ENCODE results near the gene RASL11A. TPM values are rescaled to one million over a fixed set of nuclear protein-coding genes. Genes with fewer than 3 reads are reported as not detected.

Gene RASL11A
- polyA plus RNA-seq, 2 of the 4 experiments (the other 2 are of a cell fraction), result 2.1 to 4.7 TPM

DNA sequence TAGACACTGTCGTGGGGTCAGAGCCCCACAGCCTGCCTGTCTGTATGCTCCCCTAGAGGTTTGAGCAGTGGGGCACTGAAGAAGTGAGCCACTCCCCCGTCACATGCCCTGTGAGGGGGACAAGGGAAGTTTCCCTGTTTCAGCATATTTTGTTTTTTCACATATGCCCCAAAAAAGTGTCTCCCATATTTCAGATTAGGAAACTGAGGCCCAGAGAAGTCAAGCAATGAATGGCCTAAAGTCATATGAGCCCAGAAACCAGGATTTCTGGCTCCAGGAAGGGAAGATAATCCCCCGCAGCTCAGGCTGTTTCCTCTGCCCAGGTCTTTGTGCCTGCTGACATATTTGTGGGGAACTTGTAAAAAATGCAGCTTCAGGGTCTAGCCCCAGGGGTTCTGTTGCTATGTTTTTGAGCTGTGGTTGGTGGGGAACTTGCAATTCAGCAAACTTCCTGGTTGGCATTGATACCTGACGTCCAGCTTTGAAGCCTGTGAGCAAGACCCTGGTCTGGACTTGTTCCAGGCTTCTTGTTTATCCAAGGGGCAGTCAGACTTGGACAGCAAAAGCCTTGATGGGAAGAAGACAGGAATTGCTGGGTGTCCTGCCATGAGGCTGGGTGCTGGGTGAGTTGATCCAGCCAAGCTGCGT lies 9.5 kb downstream of the RASL11A start (continued):
- TF ChIP-seq, protein P1, sequence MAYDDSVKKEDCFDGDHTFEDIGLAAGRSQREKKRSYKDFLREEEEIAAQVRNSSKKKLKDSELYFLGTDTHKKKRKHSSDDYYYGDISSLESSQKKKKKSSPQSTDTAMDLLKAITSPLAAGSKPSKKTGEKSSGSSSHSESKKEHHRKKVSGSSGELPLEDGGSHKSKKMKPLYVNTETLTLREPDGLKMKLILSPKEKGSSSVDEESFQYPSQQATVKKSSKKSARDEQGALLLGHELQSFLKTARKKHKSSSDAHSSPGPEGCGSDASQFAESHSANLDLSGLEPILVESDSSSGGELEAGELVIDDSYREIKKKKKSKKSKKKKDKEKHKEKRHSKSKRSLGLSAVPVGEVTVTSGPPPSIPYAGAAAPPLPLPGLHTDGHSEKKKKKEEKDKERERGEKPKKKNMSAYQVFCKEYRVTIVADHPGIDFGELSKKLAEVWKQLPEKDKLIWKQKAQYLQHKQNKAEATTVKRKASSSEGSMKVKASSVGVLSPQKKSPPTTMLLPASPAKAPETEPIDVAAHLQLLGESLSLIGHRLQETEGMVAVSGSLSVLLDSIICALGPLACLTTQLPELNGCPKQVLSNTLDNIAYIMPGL (CRISPR knock-in tag; IDR thresholded peaks at IDR 0.05; ENCODE audit: borderline replicate concordance), result no peak
- TF ChIP-seq CHD4 (IDR thresholded peaks at IDR 0.05; ENCODE audit: borderline replicate concordance) (no peak), ZNF302 (CRISPR knock-in tag; IDR thresholded peaks at IDR 0.05) (no peak), EHF (CRISPR knock-in tag; IDR thresholded peaks at IDR 0.05) (no peak), NFE2L2 (conservative IDR thresholded peaks at IDR 0.05; ENCODE audit: low read length) (no peak)

DNA sequence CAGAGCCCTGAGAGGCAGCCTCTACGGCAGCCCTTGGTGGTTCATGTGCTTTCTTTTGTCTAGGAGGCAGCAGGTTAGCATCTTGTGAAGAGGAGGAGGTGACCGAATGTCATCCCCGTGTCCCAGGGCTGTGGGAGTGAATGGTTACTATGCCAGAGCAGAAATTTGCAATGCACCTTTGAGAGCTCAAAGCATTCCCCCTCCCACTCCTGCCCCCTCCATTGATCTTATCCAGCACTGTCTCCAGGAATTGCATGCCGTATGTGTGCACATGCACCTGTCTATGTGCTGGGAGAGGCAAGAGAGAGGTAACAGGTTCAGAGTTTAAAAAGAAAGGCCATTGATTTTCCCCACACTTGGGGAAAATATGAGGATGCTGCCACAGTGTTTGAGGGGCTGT lies 10.2 kb downstream of the RASL11A start:
- WGBS (ENCODE audit: missing lambda C conversion rate), result 71% methylated on average over 3 of the region's 4 CpGs
- ChIA-PET CTCF (interaction anchor here (0.6 to 5.9 kb wide), 4 partner anchors 9 to 295 kb away, joined by 3 to 34 read pairs (median 10); partner anchors contain the start of gene RASL11A), POLR2A (interaction anchor here (1.5 kb wide), 1 partner anchor 10 kb away, joined by 4 read pairs; the partner anchor contains the start of gene RASL11A)
- Histone ChIP-seq H3K9me3 (no peaks in the 10 kb centered on the region), H3K4me2 (no peak overlapping the region), H3K27ac (no peak overlapping the region), H3K4me3 (no peak overlapping the region), H3K4me1 (no peaks in the 10 kb centered on the region)
- DNase-seq (ENCODE audit: low read depth in 1 of 2, low spot score in 1 of 2), result no peak
- no peak for FAIRE-seq
- no peak for ATAC-seq
- no peak for TF ChIP-seq CHD4 (IDR thresholded peaks at IDR 0.05; ENCODE audit: borderline replicate concordance)
- no peak for TF ChIP-seq ZSCAN20 (CRISPR knock-in tag; IDR thresholded peaks at IDR 0.05)
- TF ChIP-seq SMC3 (IDR thresholded peaks at IDR 0.05), result no peak
- no peak for TF ChIP-seq NFE2L2 (conservative IDR thresholded peaks at IDR 0.05; ENCODE audit: low read length)
- TF ChIP-seq, protein P2, sequence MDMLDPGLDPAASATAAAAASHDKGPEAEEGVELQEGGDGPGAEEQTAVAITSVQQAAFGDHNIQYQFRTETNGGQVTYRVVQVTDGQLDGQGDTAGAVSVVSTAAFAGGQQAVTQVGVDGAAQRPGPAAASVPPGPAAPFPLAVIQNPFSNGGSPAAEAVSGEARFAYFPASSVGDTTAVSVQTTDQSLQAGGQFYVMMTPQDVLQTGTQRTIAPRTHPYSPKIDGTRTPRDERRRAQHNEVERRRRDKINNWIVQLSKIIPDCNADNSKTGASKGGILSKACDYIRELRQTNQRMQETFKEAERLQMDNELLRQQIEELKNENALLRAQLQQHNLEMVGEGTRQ (IDR thresholded peaks at IDR 0.05), result no peak
- no peak for TF ChIP-seq ZNF302 (CRISPR knock-in tag; IDR thresholded peaks at IDR 0.05)

DNA sequence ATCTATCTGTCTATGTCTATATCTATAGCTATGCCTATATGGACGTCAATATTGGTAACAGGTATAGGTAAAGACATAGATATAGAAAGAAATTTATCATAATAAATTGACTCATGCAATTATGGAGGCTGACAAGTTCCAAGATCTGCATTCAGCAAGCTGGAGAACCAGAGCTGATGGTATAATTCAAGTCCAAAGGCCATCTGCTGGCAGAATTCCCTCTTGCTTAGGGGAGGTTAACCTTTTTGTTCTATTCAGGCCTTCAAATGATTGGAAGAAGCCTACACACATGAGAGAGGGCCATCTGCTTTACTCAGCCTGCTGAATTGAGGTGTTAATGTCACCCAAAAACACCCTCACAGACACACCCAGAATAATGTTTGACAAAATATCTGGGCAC lies 10.8 kb downstream of the RASL11A start:
- DNase-seq (ENCODE audit: low read depth in 1 of 2, low spot score in 1 of 2) (no peak), ATAC-seq (0 out of 6 replicates have a peak, but pooled peaks of 1 of the 2 experiments have one; percentile 27), FAIRE-seq (no peak)
- Histone ChIP-seq H3K9me3 (no peaks in the 10 kb centered on the region), H3K27ac (no peak overlapping the region), H3K4me3 (no peak overlapping the region), H3K4me1 (no peaks in the 10 kb centered on the region), H3K4me2 (no peak overlapping the region)
- TF ChIP-seq JUNB (IDR thresholded peaks at IDR 0.05), result no peak
- no peak for TF ChIP-seq KDM5A (IDR thresholded peaks at IDR 0.05)
- TF ChIP-seq CHD2 (IDR thresholded peaks at IDR 0.05; ENCODE audit: low read length, partially characterized antibody), result no peak
- TF ChIP-seq FOSL2 (IDR thresholded peaks at IDR 0.05), result no peak
- TF ChIP-seq FOSL2 (CRISPR knock-in tag; IDR thresholded peaks at IDR 0.05), result no peak
- TF ChIP-seq EHMT2 (IDR thresholded peaks at IDR 0.05; ENCODE audit: low read depth), result no peak
- TF ChIP-seq, protein P3, sequence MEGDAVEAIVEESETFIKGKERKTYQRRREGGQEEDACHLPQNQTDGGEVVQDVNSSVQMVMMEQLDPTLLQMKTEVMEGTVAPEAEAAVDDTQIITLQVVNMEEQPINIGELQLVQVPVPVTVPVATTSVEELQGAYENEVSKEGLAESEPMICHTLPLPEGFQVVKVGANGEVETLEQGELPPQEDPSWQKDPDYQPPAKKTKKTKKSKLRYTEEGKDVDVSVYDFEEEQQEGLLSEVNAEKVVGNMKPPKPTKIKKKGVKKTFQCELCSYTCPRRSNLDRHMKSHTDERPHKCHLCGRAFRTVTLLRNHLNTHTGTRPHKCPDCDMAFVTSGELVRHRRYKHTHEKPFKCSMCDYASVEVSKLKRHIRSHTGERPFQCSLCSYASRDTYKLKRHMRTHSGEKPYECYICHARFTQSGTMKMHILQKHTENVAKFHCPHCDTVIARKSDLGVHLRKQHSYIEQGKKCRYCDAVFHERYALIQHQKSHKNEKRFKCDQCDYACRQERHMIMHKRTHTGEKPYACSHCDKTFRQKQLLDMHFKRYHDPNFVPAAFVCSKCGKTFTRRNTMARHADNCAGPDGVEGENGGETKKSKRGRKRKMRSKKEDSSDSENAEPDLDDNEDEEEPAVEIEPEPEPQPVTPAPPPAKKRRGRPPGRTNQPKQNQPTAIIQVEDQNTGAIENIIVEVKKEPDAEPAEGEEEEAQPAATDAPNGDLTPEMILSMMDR (IDR thresholded peaks at IDR 0.05), result no peak
- no peak for TF ChIP-seq SREBF2 (IDR thresholded peaks at IDR 0.05)
- TF ChIP-seq RARB (CRISPR knock-in tag; IDR thresholded peaks at IDR 0.05), result no peak
- TF ChIP-seq POLR2AphosphoS2 (conservative IDR thresholded peaks at IDR 0.05; ENCODE audit: low read length), result no peak
- TF ChIP-seq KDM1A (IDR thresholded peaks at IDR 0.05; ENCODE audit: low read depth), result no peak
- TF ChIP-seq, protein P2 (IDR thresholded peaks at IDR 0.05), result no peak
- TF ChIP-seq PHF8 (IDR thresholded peaks at IDR 0.05; ENCODE audit: borderline replicate concordance, low read depth), result no peak
- no peak for TF ChIP-seq TP53 (CRISPR knock-in tag; IDR thresholded peaks at IDR 0.05)
- no peak for TF ChIP-seq ZNF302 (CRISPR knock-in tag; IDR thresholded peaks at IDR 0.05)
- TF ChIP-seq FOSB (CRISPR knock-in tag; IDR thresholded peaks at IDR 0.05), result no peak
- TF ChIP-seq ZC3H11A (IDR thresholded peaks at IDR 0.05), result no peak
- ChIA-PET POLR2A (no interaction called here), CTCF (interaction anchor here (0.9 to 5.9 kb wide), 5 partner anchors 8 to 335 kb away, joined by 3 to 34 read pairs (median 4); partner anchors contain the start of gene RASL11A)
- WGBS (ENCODE audit: missing lambda C conversion rate), result 0% methylated on average over 1 of the region's 1 CpG

Measured in A549 (cell line).